Cardiac fibroblast (primary cell): Measurements from ENCODE around the gene CELF1.
"Not testable (repeated sequence)": the region's sequence is repeated elsewhere in the genome, so short reads cannot be mapped to it uniquely, and the experiment has no call there.

Source experiments
- DNase-seq, 2 donors: peaks; one replicate each; pipeline versions ENCODE4 v3.0.0 to v3.0.0-alpha.2; 2010; ENCODE audit warnings: low read depth in 2 of 2
- H3K4me3 ChIP-seq, 2 donors: replicated peaks in 1 of 2; 1 replicate in 1 of 2; 2 replicates in 1 of 2; pipeline ENCODE4 v1.5.1; 2011; ENCODE audit warnings: low read depth in 2 of 2, low read length in 2 of 2, mild to moderate bottlenecking in 2 of 2, moderate library complexity in 1 of 2
- CTCF ChIP-seq: IDR thresholded peaks from one replicate; pipeline ENCODE4 v1.5.1; 2011; ENCODE audit warnings: low read depth, mild to moderate bottlenecking, low read length, inconsistent platforms

CELF1 gene

DNA sequence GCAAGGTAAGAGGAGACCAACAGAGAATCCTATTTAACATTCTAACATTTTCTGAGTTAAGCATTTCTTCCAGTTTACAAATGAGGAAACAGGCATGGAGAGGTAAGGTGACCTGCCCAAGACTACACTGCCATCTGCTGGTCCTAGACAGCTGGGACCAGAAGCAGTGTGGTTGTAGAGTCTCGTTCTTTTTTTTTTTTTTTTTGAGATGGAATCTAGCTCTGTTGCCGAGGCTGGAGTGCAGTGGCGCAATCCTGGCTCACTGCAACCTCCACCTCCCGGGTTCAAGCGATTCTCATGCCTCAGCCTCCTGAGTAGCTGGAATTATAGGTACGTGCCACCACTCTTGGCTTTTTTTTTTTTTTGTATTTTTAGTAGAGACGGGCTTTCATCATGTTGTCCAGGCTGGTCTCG lies 98.7 kb downstream of the CELF1 start:
- TF ChIP-seq CTCF, result peak; percentile 81
- not testable (repeated sequence) for H3K4me3 ChIP-seq
- peak; percentile 87 to 93 for DNase-seq

DNA sequence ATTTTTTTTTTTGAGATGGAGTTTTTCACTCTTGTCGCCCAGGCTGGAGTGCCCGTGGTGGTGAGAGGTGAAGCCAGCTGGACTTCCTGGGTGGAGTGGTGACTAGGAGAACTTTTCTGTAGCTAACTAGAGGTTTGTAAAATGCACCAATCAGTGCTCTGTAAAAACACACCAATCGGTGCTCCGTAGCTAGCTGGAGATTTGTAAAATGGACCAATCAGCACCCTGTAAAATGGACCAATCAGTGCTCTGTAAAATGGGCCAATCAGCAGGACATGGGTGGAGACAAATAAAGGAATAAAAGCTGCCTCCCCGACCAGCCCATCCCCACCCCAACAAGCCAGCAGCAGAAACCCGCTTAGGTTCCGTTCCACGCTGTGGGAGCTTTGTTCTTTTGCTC lies 99.6 kb downstream of the CELF1 start:
- no peak for DNase-seq
- no peak for TF ChIP-seq CTCF
- H3K4me3 ChIP-seq, result no peak overlapping the region

GRCh38 chr11:47451990-47452389 lies 100.9 kb downstream of the CELF1 start:
- H3K4me3 ChIP-seq, result no peak overlapping the region

GRCh38 chr11:47451436-47451835 lies 101.5 kb downstream of the CELF1 start:
- TF ChIP-seq CTCF, result no peak
- no peak for DNase-seq
- H3K4me3 ChIP-seq, result no peak overlapping the region

More at GRCh38 chr11:47451990-47452389, 100.9 kb downstream of the CELF1 start:
- no peak for TF ChIP-seq CTCF
- no peak for DNase-seq

DNA sequence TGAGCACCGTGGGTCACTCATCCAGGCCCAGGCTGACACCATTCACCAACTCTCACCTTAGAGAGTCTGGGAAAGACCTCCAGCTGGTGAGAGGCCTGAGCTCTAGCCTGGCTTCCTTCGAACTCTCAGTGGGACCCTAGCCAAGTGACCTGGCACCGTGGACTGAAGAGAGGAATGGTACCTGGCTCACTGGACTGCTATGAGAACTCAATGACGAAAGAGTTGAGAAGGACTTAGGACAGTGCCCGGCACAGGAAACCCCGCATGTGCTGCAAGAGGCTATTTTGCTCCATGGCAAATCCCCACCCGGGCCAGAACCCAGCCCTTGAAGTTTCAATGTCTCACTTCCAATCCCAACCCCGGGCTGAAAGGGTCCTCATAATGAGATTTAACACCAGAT lies 103.4 kb downstream of the CELF1 start:
- no peak for TF ChIP-seq CTCF
- no peak for DNase-seq
- H3K4me3 ChIP-seq, result no peak overlapping the region

- no peak within 1 kb of the TSS for H3K4me3 ChIP-seq
- TF ChIP-seq CTCF, result no peak
- no peak for DNase-seq
Measured at GRCh38 chr11:47448566-47449427, 104.1 kb downstream of the CELF1 start, which contains the start of gene RAPSN. TSS of gene RAPSN (minus strand) at chr11:47449136. CDS start at chr11:47448964, 172 bp downstream.
